H9 (cell line): ENCODE measurements around the gene NLGN4X. TPM values are rescaled to one million over a fixed set of nuclear protein-coding genes. Genes with fewer than 3 reads are reported as not detected.

Source experiments
- DNase-seq: peaks from one replicate; pipeline ENCODE4 v3.0.0-alpha.2; 2017
- H2AFZ ChIP-seq: one replicate; pipeline ENCODE4 v1.6.1; 2013; ENCODE audit warnings: mild to moderate bottlenecking, low read length, control low read depth, moderate library complexity
- H2AK5ac ChIP-seq: 2 replicates; pipeline ENCODE4 v1.6.1; 2013; ENCODE audit warnings: low read length, control low read depth, mixed read lengths; ENCODE audit not compliant: insufficient read length
- H2BK120ac ChIP-seq: one replicate; pipeline ENCODE4 v1.6.1; 2013; ENCODE audit warnings: low read depth, mild to moderate bottlenecking, low read length, control low read depth, inconsistent platforms; ENCODE audit not compliant: poor library complexity, severe bottlenecking
- H2BK12ac ChIP-seq: 2 replicates; pipeline ENCODE4 v1.6.1; 2013; ENCODE audit warnings: low read length, control low read depth, mixed read lengths, low read depth; ENCODE audit not compliant: insufficient read length
- H2BK15ac ChIP-seq: 2 replicates; pipeline ENCODE4 v1.6.1; 2013; ENCODE audit warnings: low read depth, low read length, control low read depth
- H2BK20ac ChIP-seq: one replicate; pipeline ENCODE4 v1.6.1; 2013; ENCODE audit warnings: low read depth, mild to moderate bottlenecking, low read length, control low read depth, inconsistent platforms; ENCODE audit not compliant: poor library complexity, severe bottlenecking
- H2BK5ac ChIP-seq: 2 replicates; pipeline ENCODE4 v1.6.1; 2013; ENCODE audit warnings: low read length, control low read depth, mixed read lengths; ENCODE audit not compliant: insufficient read length
- H3K14ac ChIP-seq: 2 replicates; pipeline ENCODE4 v1.6.1; 2013; ENCODE audit warnings: low read length, control low read depth; ENCODE audit not compliant: insufficient read depth
- H3K18ac ChIP-seq: 2 replicates; pipeline ENCODE4 v1.6.1; 2013; ENCODE audit warnings: low read depth, mild to moderate bottlenecking, mixed read lengths, low read length, control low read depth; ENCODE audit not compliant: insufficient read length
- H3K23ac ChIP-seq: 2 replicates; pipeline ENCODE4 v1.6.1; 2013; ENCODE audit warnings: low read length, control low read depth, mixed read lengths, low read depth; ENCODE audit not compliant: insufficient read length
- H3K23me2 ChIP-seq: 2 replicates; pipeline ENCODE4 v1.6.1; 2013; ENCODE audit warnings: low read depth, mild to moderate bottlenecking, mixed read lengths, low read length, control low read depth; ENCODE audit not compliant: insufficient read length, poor library complexity, severe bottlenecking
- H3K27ac ChIP-seq: 2 replicates; pipeline ENCODE4 v1.5.1; 2013; ENCODE audit warnings: low read length, control low read depth, mixed read lengths, low read depth; ENCODE audit not compliant: insufficient read length
- H3K27me3 ChIP-seq: 2 replicates; pipeline ENCODE4 v1.6.1; 2013; ENCODE audit warnings: low read length, control low read depth, inconsistent platforms; ENCODE audit not compliant: insufficient read depth
- H3K4ac ChIP-seq: 2 replicates; pipeline ENCODE4 v1.6.1; 2013; ENCODE audit warnings: low read depth, mild to moderate bottlenecking, control low read depth, inconsistent platforms, low read length, moderate library complexity
- H3K4me1 ChIP-seq: 2 replicates; pipeline ENCODE4 v1.6.1; 2013; ENCODE audit warnings: low read length, control low read depth, inconsistent platforms; ENCODE audit not compliant: insufficient read depth
- H3K4me2 ChIP-seq: 2 replicates; pipeline ENCODE4 v1.6.1; 2013; ENCODE audit warnings: low read length, control low read depth, mixed read lengths; ENCODE audit not compliant: insufficient read length, insufficient read depth
- H3K56ac ChIP-seq: 2 replicates; pipeline ENCODE4 v1.6.1; 2013; ENCODE audit warnings: low read depth, mild to moderate bottlenecking, mixed read lengths, low read length, control low read depth; ENCODE audit not compliant: insufficient read length
- H3K79me1 ChIP-seq: 2 replicates; pipeline ENCODE4 v1.6.1; 2013; ENCODE audit warnings: low read depth, mild to moderate bottlenecking, moderate library complexity, low read length, control low read depth, inconsistent platforms; ENCODE audit not compliant: insufficient read depth, poor library complexity, severe bottlenecking
- H3K79me2 ChIP-seq: 2 replicates; pipeline ENCODE4 v1.6.1; 2013; ENCODE audit warnings: low read length, control low read depth, inconsistent platforms; ENCODE audit not compliant: insufficient read depth
- H3K9ac ChIP-seq: 2 replicates; pipeline ENCODE4 v1.6.1; 2013; ENCODE audit warnings: low read length, control low read depth, mixed read lengths; ENCODE audit not compliant: insufficient read length; ENCODE audit errors: extremely low read depth
- H3K9me3 ChIP-seq: one replicate; pipeline ENCODE4 v1.6.1; 2013; ENCODE audit warnings: low read depth, low read length, inconsistent platforms; ENCODE audit not compliant: control insufficient read depth
- H3T11ph ChIP-seq: one replicate; pipeline ENCODE4 v1.6.1; 2013; ENCODE audit warnings: mild to moderate bottlenecking, low read length, control low read depth, inconsistent platforms
- H4K20me1 ChIP-seq: one replicate; pipeline ENCODE4 v1.6.1; 2013; ENCODE audit not compliant: control insufficient read depth, insufficient read length, insufficient read depth
- H4K5ac ChIP-seq: 2 replicates; pipeline ENCODE4 v1.6.1; 2013; ENCODE audit warnings: low read depth, mild to moderate bottlenecking, mixed read lengths, low read length, control low read depth; ENCODE audit not compliant: insufficient read length
- H4K8ac ChIP-seq: replicated peaks from 2 replicates; pipeline ENCODE4 v1.6.1; 2013; ENCODE audit warnings: low read length, control low read depth, mixed read lengths, low read depth; ENCODE audit not compliant: insufficient read length
- H4K91ac ChIP-seq: 2 replicates; pipeline ENCODE4 v1.6.1; 2013; ENCODE audit warnings: low read depth, mild to moderate bottlenecking, moderate library complexity, mixed read lengths, low read length, control low read depth; ENCODE audit not compliant: insufficient read length
- H3K27ac Mint-ChIP-seq, 3 experiments: 2 replicates in 2 of 3; 3 replicates in 1 of 3; pipeline ENCODE4 v1.8.0; 2020 to 2021; ENCODE audit warnings: mixed read lengths in 3 of 3, mild to moderate bottlenecking in 1 of 3, moderate library complexity in 1 of 3
- H3K27me3 Mint-ChIP-seq: 2 replicates; pipeline ENCODE4 v1.8.0; 2021; ENCODE audit warnings: low read depth, mild to moderate bottlenecking, moderate library complexity, mixed read lengths
- H3K36me3 Mint-ChIP-seq, 3 experiments: 2 replicates in 2 of 3; 3 replicates in 1 of 3; pipeline ENCODE4 v1.8.0; 2020 to 2021; ENCODE audit warnings: low read depth in 3 of 3, mixed read lengths in 3 of 3; ENCODE audit not compliant: insufficient read depth in 1 of 3
- H3K4me1 Mint-ChIP-seq, 2 experiments: 2 replicates each; pipeline ENCODE4 v1.8.0; 2020; ENCODE audit warnings: mixed read lengths in 2 of 2
- H3K4me3 Mint-ChIP-seq, 2 experiments: 2 replicates in 1 of 2; 3 replicates in 1 of 2; pipeline ENCODE4 v1.8.0; 2020 to 2021; ENCODE audit warnings: mild to moderate bottlenecking in 2 of 2, mixed read lengths in 2 of 2, moderate library complexity in 1 of 2
- H3K9me3 Mint-ChIP-seq, 2 experiments: 2 replicates in 1 of 2; 3 replicates in 1 of 2; pipeline ENCODE4 v1.8.0; 2020; ENCODE audit warnings: mild to moderate bottlenecking in 2 of 2, mixed read lengths in 2 of 2, moderate library complexity in 1 of 2
- WGBS: extraction: QIAGEN DNeasy Blood & Tissue Kit; methylation state at CpG from one replicate; pipeline ENCODE4 v1.1.7; 2013; ENCODE audit warnings: missing lambda C conversion rate, low lambda C conversion rate, mixed read lengths; ENCODE audit not compliant: insufficient read length; ENCODE audit errors: extremely low coverage; 5-methylcytosine and 5-hydroxymethylcytosine counted together
- total RNA-seq: library from RNA; stranded (reverse); gene quantifications from 2 replicates; pipeline ENCODE4 v1.2.1, GENCODE V29; 2021
- TF ChIP-seq, protein P1 (sequence below): fragments of 200-600 bp; sonication (generic); conservative IDR thresholded peaks from 3 replicates; pipeline ENCODE4 v1.8.0; 2021; ENCODE audit warnings: antibody characterized with exemption, mild to moderate bottlenecking

NLGN4X gene
- total RNA-seq, 1 experiment from 2014 or later = 111 TPM

DNA sequence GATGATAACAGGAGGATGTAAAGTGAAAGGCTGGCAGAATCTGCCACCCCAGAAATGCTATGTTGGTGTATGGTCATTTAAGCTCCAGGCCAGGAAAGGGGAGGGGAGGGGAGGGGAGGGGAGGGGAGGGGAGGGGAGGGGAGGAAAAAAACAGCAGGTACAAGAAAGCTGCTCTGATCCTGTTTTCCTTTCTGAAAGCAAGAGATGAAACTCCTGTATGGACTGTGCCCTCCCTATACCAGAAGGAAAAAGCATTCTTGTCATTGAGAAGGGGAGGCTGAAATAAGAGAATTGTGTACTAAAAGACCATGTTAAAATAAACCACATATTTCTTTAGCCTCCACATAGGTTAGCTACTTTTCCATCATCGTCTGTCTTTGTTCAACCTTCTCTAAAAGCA lies 179.5 kb downstream of the NLGN4X start:
- Histone ChIP-seq H3K79me2 (peaks cover 18% of the 10 kb centered on the region; the same call in 1 of the 2 replicates), H2BK12ac (no peak overlapping the region), H3K79me1 (peaks cover 4% of the 10 kb centered on the region), H3K23ac (no peak overlapping the region), H3T11ph (no peak overlapping the region), H3K4ac (no peak overlapping the region), H3K27ac (no peak overlapping the region), H4K20me1 (no peaks in the 10 kb centered on the region), H3K56ac (no peak overlapping the region), H3K4me2 (no peak overlapping the region), H2BK120ac (no peak overlapping the region), H3K14ac (no peak overlapping the region), H3K27me3 (no peaks in the 10 kb centered on the region), H2AK5ac (no peak overlapping the region), H4K91ac (no peak overlapping the region), H2BK20ac (peak overlapping the region; percentile 26), H3K18ac (no peak overlapping the region), H3K4me1 (peaks cover 3% of the 10 kb centered on the region), H2AFZ (no peak overlapping the region), H3K23me2 (no peaks in the 10 kb centered on the region), H4K8ac (no peak overlapping the region), H2BK15ac (no peak overlapping the region), H2BK5ac (no peak overlapping the region), H3K9ac (no peak overlapping the region), H4K5ac (no peak overlapping the region), H3K9me3 (no peaks in the 10 kb centered on the region)
- peaks cover 8 to 28% (median 8%) of the 10 kb centered on the region in 3 experiments; a peak in 4 of 7 replicates for H3K36me3 Mint-ChIP-seq
- H3K27ac Mint-ChIP-seq = peak overlapping the region in 1 of 3 experiments; percentile 91; a peak in 2 of 7 replicates
- no peaks in the 10 kb centered on the region for H3K27me3 Mint-ChIP-seq
- TF ChIP-seq, protein P1, sequence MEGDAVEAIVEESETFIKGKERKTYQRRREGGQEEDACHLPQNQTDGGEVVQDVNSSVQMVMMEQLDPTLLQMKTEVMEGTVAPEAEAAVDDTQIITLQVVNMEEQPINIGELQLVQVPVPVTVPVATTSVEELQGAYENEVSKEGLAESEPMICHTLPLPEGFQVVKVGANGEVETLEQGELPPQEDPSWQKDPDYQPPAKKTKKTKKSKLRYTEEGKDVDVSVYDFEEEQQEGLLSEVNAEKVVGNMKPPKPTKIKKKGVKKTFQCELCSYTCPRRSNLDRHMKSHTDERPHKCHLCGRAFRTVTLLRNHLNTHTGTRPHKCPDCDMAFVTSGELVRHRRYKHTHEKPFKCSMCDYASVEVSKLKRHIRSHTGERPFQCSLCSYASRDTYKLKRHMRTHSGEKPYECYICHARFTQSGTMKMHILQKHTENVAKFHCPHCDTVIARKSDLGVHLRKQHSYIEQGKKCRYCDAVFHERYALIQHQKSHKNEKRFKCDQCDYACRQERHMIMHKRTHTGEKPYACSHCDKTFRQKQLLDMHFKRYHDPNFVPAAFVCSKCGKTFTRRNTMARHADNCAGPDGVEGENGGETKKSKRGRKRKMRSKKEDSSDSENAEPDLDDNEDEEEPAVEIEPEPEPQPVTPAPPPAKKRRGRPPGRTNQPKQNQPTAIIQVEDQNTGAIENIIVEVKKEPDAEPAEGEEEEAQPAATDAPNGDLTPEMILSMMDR = no peak
- no peaks in the 10 kb centered on the region for H3K9me3 Mint-ChIP-seq
- H3K4me1 Mint-ChIP-seq = peaks cover 13 to 14% of the 10 kb centered on the region in 2 experiments
- DNase-seq = no peak
- H3K4me3 Mint-ChIP-seq = no peak overlapping the region
- WGBS = no CpG with 5 or more reads among the region's 1 CpG
